AG09319 (cell line): Measurements from ENCODE around the gene OPCML.

Experiments used
- DNase-seq: peaks from one replicate; pipeline ENCODE4 v3.0.0-alpha.2; 2010; ENCODE audit warnings: low read depth; ENCODE audit errors: extremely low read depth
- CTCF ChIP-seq: IDR thresholded peaks from 2 replicates; pipeline ENCODE4 v1.5.1; 2011; ENCODE audit warnings: low read depth, mild to moderate bottlenecking, inconsistent platforms, low read length, moderate library complexity

OPCML gene

GRCh38 chr11:132790466-132790865, 741.8 kb downstream of the OPCML start:
- TF ChIP-seq CTCF, result no peak
- DNase-seq, result no peak

- TF ChIP-seq CTCF, result no peak
- no peak for DNase-seq
Observed at GRCh38 chr11:132788816-132789325, 743.4 kb downstream of the OPCML start.

- TF ChIP-seq CTCF, result no peak
- no peak for DNase-seq
Observed at GRCh38 chr11:132785878-132786277, 746.4 kb downstream of the OPCML start.

- TF ChIP-seq CTCF, result no peak
- DNase-seq, result no peak
Observed at GRCh38 chr11:132784441-132784840, 747.9 kb downstream of the OPCML start.

- no peak for TF ChIP-seq CTCF
Observed at GRCh38 chr11:132782102-132782501, 750.2 kb downstream of the OPCML start.

GRCh38 chr11:132780046-132780445, 752.3 kb downstream of the OPCML start:
- no peak for TF ChIP-seq CTCF
- no peak for DNase-seq

More at GRCh38 chr11:132782102-132782501, 750.2 kb downstream of the OPCML start:
- no peak for DNase-seq

- no peak for DNase-seq
Observed at GRCh38 chr11:132779497-132779896, 752.8 kb downstream of the OPCML start.

More at GRCh38 chr11:132779497-132779896, 752.8 kb downstream of the OPCML start:
- TF ChIP-seq CTCF, result no peak
